ENCODE data around the gene COX6B1.

DNA sequence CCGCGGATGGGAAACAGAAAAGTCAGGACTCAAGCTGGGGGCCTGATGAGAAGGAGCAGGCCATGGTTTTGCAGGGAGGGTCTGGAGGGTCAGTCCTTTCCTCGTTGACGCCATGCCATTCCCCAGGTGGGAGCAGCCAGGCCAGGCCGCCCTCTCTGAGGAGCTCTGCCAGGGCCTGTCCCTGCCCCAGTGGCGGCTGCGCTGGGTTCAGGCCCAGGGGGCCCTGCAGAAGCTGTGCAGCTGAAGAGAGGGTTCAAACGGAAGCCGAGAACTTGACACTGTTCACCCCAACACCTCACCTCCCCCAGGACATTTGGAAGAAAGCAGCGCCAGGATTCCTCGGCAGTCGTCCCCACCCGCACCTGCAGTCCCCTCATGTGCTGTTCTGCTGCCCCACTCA is 25.4 kb upstream of the COX6B1 start:
- TF ChIP-seq, protein P1, sequence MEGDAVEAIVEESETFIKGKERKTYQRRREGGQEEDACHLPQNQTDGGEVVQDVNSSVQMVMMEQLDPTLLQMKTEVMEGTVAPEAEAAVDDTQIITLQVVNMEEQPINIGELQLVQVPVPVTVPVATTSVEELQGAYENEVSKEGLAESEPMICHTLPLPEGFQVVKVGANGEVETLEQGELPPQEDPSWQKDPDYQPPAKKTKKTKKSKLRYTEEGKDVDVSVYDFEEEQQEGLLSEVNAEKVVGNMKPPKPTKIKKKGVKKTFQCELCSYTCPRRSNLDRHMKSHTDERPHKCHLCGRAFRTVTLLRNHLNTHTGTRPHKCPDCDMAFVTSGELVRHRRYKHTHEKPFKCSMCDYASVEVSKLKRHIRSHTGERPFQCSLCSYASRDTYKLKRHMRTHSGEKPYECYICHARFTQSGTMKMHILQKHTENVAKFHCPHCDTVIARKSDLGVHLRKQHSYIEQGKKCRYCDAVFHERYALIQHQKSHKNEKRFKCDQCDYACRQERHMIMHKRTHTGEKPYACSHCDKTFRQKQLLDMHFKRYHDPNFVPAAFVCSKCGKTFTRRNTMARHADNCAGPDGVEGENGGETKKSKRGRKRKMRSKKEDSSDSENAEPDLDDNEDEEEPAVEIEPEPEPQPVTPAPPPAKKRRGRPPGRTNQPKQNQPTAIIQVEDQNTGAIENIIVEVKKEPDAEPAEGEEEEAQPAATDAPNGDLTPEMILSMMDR (IDR thresholded peaks at IDR 0.05 in 4 of 5, conservative IDR thresholded peaks at IDR 0.05 in 1 of 5), result no peak
- no peak for TF ChIP-seq POLR2A (IDR thresholded peaks at IDR 0.05)

Measured in gastrocnemius medialis (tissue), 4 donors.